Ishikawa (cell line): ENCODE results near the gene ANAPC4.

Experiments
- FOXM1 ChIP-seq: IDR thresholded peaks from 2 replicates; pipeline ENCODE4 v1.6.1; 2012; ENCODE audit warnings: low read depth, borderline replicate concordance
- TAF1 ChIP-seq: IDR thresholded peaks from 2 replicates; pipeline ENCODE4 v1.6.1; 2012; ENCODE audit warnings: low read depth, mild to moderate bottlenecking

DNA sequence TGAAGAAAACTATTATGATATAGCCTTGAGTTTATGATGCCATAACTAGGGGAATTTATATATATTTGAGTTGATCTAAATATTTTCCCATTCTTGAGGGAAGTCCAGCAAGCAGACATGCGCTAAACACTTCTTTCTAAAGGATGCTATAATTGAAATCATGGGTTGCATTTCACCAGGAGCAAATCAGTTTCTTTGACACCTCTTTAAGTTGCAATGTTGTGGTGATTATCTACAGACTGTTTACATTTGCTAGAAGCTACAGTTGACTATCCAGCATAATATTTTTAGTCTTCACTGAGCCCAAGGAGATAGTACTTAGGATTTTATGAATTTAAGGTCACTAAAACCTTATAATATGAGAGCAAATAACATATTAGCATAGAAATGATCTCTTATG lies 43.9 kb downstream of the ANAPC4 start:
- TF ChIP-seq FOXM1: no peak
- TF ChIP-seq TAF1: no peak
